H9 (cell line): Measurements from ENCODE around the gene IQSEC1. TPM values are rescaled to one million over a fixed set of nuclear protein-coding genes. Genes with fewer than 3 reads are reported as not detected.

ENCODE experiments used
- DNase-seq: peaks from one replicate; pipeline ENCODE4 v3.0.0-alpha.2; 2017
- H2AFZ ChIP-seq: one replicate; pipeline ENCODE4 v1.6.1; 2013; ENCODE audit warnings: mild to moderate bottlenecking, low read length, control low read depth, moderate library complexity
- H2AK5ac ChIP-seq: 2 replicates; pipeline ENCODE4 v1.6.1; 2013; ENCODE audit warnings: low read length, control low read depth, mixed read lengths; ENCODE audit not compliant: insufficient read length
- H2BK120ac ChIP-seq: one replicate; pipeline ENCODE4 v1.6.1; 2013; ENCODE audit warnings: low read depth, mild to moderate bottlenecking, low read length, control low read depth, inconsistent platforms; ENCODE audit not compliant: poor library complexity, severe bottlenecking
- H2BK12ac ChIP-seq: 2 replicates; pipeline ENCODE4 v1.6.1; 2013; ENCODE audit warnings: low read length, control low read depth, mixed read lengths, low read depth; ENCODE audit not compliant: insufficient read length
- H2BK15ac ChIP-seq: 2 replicates; pipeline ENCODE4 v1.6.1; 2013; ENCODE audit warnings: low read depth, low read length, control low read depth
- H2BK20ac ChIP-seq: one replicate; pipeline ENCODE4 v1.6.1; 2013; ENCODE audit warnings: low read depth, mild to moderate bottlenecking, low read length, control low read depth, inconsistent platforms; ENCODE audit not compliant: poor library complexity, severe bottlenecking
- H2BK5ac ChIP-seq: 2 replicates; pipeline ENCODE4 v1.6.1; 2013; ENCODE audit warnings: low read length, control low read depth, mixed read lengths; ENCODE audit not compliant: insufficient read length
- H3K14ac ChIP-seq: 2 replicates; pipeline ENCODE4 v1.6.1; 2013; ENCODE audit warnings: low read length, control low read depth; ENCODE audit not compliant: insufficient read depth
- H3K18ac ChIP-seq: 2 replicates; pipeline ENCODE4 v1.6.1; 2013; ENCODE audit warnings: low read depth, mild to moderate bottlenecking, mixed read lengths, low read length, control low read depth; ENCODE audit not compliant: insufficient read length
- H3K23ac ChIP-seq: 2 replicates; pipeline ENCODE4 v1.6.1; 2013; ENCODE audit warnings: low read length, control low read depth, mixed read lengths, low read depth; ENCODE audit not compliant: insufficient read length
- H3K23me2 ChIP-seq: 2 replicates; pipeline ENCODE4 v1.6.1; 2013; ENCODE audit warnings: low read depth, mild to moderate bottlenecking, mixed read lengths, low read length, control low read depth; ENCODE audit not compliant: insufficient read length, poor library complexity, severe bottlenecking
- H3K27ac ChIP-seq: 2 replicates; pipeline ENCODE4 v1.5.1; 2013; ENCODE audit warnings: low read length, control low read depth, mixed read lengths, low read depth; ENCODE audit not compliant: insufficient read length
- H3K27me3 ChIP-seq: 2 replicates; pipeline ENCODE4 v1.6.1; 2013; ENCODE audit warnings: low read length, control low read depth, inconsistent platforms; ENCODE audit not compliant: insufficient read depth
- H3K4ac ChIP-seq: 2 replicates; pipeline ENCODE4 v1.6.1; 2013; ENCODE audit warnings: low read depth, mild to moderate bottlenecking, control low read depth, inconsistent platforms, low read length, moderate library complexity
- H3K4me1 ChIP-seq: 2 replicates; pipeline ENCODE4 v1.6.1; 2013; ENCODE audit warnings: low read length, control low read depth, inconsistent platforms; ENCODE audit not compliant: insufficient read depth
- H3K4me2 ChIP-seq: 2 replicates; pipeline ENCODE4 v1.6.1; 2013; ENCODE audit warnings: low read length, control low read depth, mixed read lengths; ENCODE audit not compliant: insufficient read length, insufficient read depth
- H3K56ac ChIP-seq: 2 replicates; pipeline ENCODE4 v1.6.1; 2013; ENCODE audit warnings: low read depth, mild to moderate bottlenecking, mixed read lengths, low read length, control low read depth; ENCODE audit not compliant: insufficient read length
- H3K79me1 ChIP-seq: 2 replicates; pipeline ENCODE4 v1.6.1; 2013; ENCODE audit warnings: low read depth, mild to moderate bottlenecking, moderate library complexity, low read length, control low read depth, inconsistent platforms; ENCODE audit not compliant: insufficient read depth, poor library complexity, severe bottlenecking
- H3K79me2 ChIP-seq: 2 replicates; pipeline ENCODE4 v1.6.1; 2013; ENCODE audit warnings: low read length, control low read depth, inconsistent platforms; ENCODE audit not compliant: insufficient read depth
- H3K9ac ChIP-seq: 2 replicates; pipeline ENCODE4 v1.6.1; 2013; ENCODE audit warnings: low read length, control low read depth, mixed read lengths; ENCODE audit not compliant: insufficient read length; ENCODE audit errors: extremely low read depth
- H3K9me3 ChIP-seq: one replicate; pipeline ENCODE4 v1.6.1; 2013; ENCODE audit warnings: low read depth, low read length, inconsistent platforms; ENCODE audit not compliant: control insufficient read depth
- H3T11ph ChIP-seq: one replicate; pipeline ENCODE4 v1.6.1; 2013; ENCODE audit warnings: mild to moderate bottlenecking, low read length, control low read depth, inconsistent platforms
- H4K20me1 ChIP-seq: one replicate; pipeline ENCODE4 v1.6.1; 2013; ENCODE audit not compliant: control insufficient read depth, insufficient read length, insufficient read depth
- H4K5ac ChIP-seq: 2 replicates; pipeline ENCODE4 v1.6.1; 2013; ENCODE audit warnings: low read depth, mild to moderate bottlenecking, mixed read lengths, low read length, control low read depth; ENCODE audit not compliant: insufficient read length
- H4K8ac ChIP-seq: replicated peaks from 2 replicates; pipeline ENCODE4 v1.6.1; 2013; ENCODE audit warnings: low read length, control low read depth, mixed read lengths, low read depth; ENCODE audit not compliant: insufficient read length
- H4K91ac ChIP-seq: 2 replicates; pipeline ENCODE4 v1.6.1; 2013; ENCODE audit warnings: low read depth, mild to moderate bottlenecking, moderate library complexity, mixed read lengths, low read length, control low read depth; ENCODE audit not compliant: insufficient read length
- H3K27ac Mint-ChIP-seq, 3 experiments: 2 replicates in 2 of 3; 3 replicates in 1 of 3; pipeline ENCODE4 v1.8.0; 2020 to 2021; ENCODE audit warnings: mixed read lengths in 3 of 3, mild to moderate bottlenecking in 1 of 3, moderate library complexity in 1 of 3
- H3K27me3 Mint-ChIP-seq: 2 replicates; pipeline ENCODE4 v1.8.0; 2021; ENCODE audit warnings: low read depth, mild to moderate bottlenecking, moderate library complexity, mixed read lengths
- H3K36me3 Mint-ChIP-seq, 3 experiments: 2 replicates in 2 of 3; 3 replicates in 1 of 3; pipeline ENCODE4 v1.8.0; 2020 to 2021; ENCODE audit warnings: low read depth in 3 of 3, mixed read lengths in 3 of 3; ENCODE audit not compliant: insufficient read depth in 1 of 3
- H3K4me1 Mint-ChIP-seq, 2 experiments: 2 replicates each; pipeline ENCODE4 v1.8.0; 2020; ENCODE audit warnings: mixed read lengths in 2 of 2
- H3K4me3 Mint-ChIP-seq, 2 experiments: 2 replicates in 1 of 2; 3 replicates in 1 of 2; pipeline ENCODE4 v1.8.0; 2020 to 2021; ENCODE audit warnings: mild to moderate bottlenecking in 2 of 2, mixed read lengths in 2 of 2, moderate library complexity in 1 of 2
- H3K9me3 Mint-ChIP-seq, 2 experiments: 2 replicates in 1 of 2; 3 replicates in 1 of 2; pipeline ENCODE4 v1.8.0; 2020; ENCODE audit warnings: mild to moderate bottlenecking in 2 of 2, mixed read lengths in 2 of 2, moderate library complexity in 1 of 2
- CTCF ChIP-seq: fragments of 200-600 bp; sonication (generic); conservative IDR thresholded peaks from 3 replicates; pipeline ENCODE4 v1.8.0; 2021; ENCODE audit warnings: antibody characterized with exemption, mild to moderate bottlenecking
- WGBS: extraction: QIAGEN DNeasy Blood & Tissue Kit; methylation state at CpG from one replicate; pipeline ENCODE4 v1.1.7; 2013; ENCODE audit warnings: missing lambda C conversion rate, low lambda C conversion rate, mixed read lengths; ENCODE audit not compliant: insufficient read length; ENCODE audit errors: extremely low coverage; 5-methylcytosine and 5-hydroxymethylcytosine counted together
- total RNA-seq: library from RNA; stranded (reverse); gene quantifications from 2 replicates; pipeline ENCODE4 v1.2.1, GENCODE V29; 2021

The IQSEC1 gene
- total RNA-seq, 1 experiment from 2014 or later, result 19.1 TPM

GRCh38 chr3:12954891-12955650 is 118.2 kb downstream of the IQSEC1 start:
- H3K79me2 ChIP-seq, result no peaks in the 10 kb centered on the region
- no peak overlapping the region for H3K27ac ChIP-seq
- no peaks in the 10 kb centered on the region for H3K23me2 ChIP-seq
- no CpG with 5 or more reads among the region's 14 CpGs for WGBS
- no peak overlapping the region for H3T11ph ChIP-seq
- no peak overlapping the region for H3K56ac ChIP-seq
- no peak for DNase-seq
- peaks cover 4% of the 10 kb centered on the region; the same call in 1 of the 2 replicates for H3K4me1 ChIP-seq
- H3K9me3 ChIP-seq, result no peaks in the 10 kb centered on the region
- no peak overlapping the region for H2BK5ac ChIP-seq
- H2BK20ac ChIP-seq, result no peak overlapping the region
- no peak overlapping the region for H2BK15ac ChIP-seq
- Mint-ChIP-seq H3K9me3 (no peaks in the 10 kb centered on the region), H3K4me1 (peaks cover 7 to 19% of the 10 kb centered on the region in 2 experiments), H3K27me3 (no peaks in the 10 kb centered on the region; the same call in 1 of the 2 replicates), H3K36me3 (peaks cover 0 to 2% (median 0%) of the 10 kb centered on the region in 3 experiments; a peak in 1 of 7 replicates), H3K27ac (no peak overlapping the region), H3K4me3 (no peak overlapping the region)
- H4K8ac ChIP-seq, result no peak overlapping the region
- H3K79me1 ChIP-seq, result peaks cover 3% of the 10 kb centered on the region
- no peak overlapping the region for H2BK120ac ChIP-seq
- H3K4ac ChIP-seq, result no peak overlapping the region
- no peak overlapping the region for H4K91ac ChIP-seq
- H3K18ac ChIP-seq, result no peak overlapping the region
- no peak overlapping the region for H3K9ac ChIP-seq
- no peak overlapping the region for H3K4me2 ChIP-seq
- no peaks in the 10 kb centered on the region for H4K20me1 ChIP-seq
- H3K14ac ChIP-seq, result no peak overlapping the region
- H3K27me3 ChIP-seq, result no peaks in the 10 kb centered on the region
- no peak for TF ChIP-seq CTCF
- H2BK12ac ChIP-seq, result no peak overlapping the region
- no peak overlapping the region for H2AK5ac ChIP-seq
- H3K23ac ChIP-seq, result no peak overlapping the region
- no peak overlapping the region for H2AFZ ChIP-seq
- H4K5ac ChIP-seq, result no peak overlapping the region
